GM12878 (cell line): ENCODE data around the gene PHACTR1. TPM values are rescaled to one million over a fixed set of nuclear protein-coding genes. Genes with fewer than 3 reads are reported as not detected.

ENCODE experiments used
- ATAC-seq: fragments of 200-7000 bp; cut with Tn5 transposase; 3 replicates; pipeline ENCODE4 v1.9.1; 2020; ENCODE audit warnings: mild to moderate bottlenecking, moderate library complexity
- BruUV-seq: library from RNA; stranded (reverse); fragments of 400-500 nt; replicated peaks from 2 replicates; lab custom pipeline; 2021; lab: Mats Ljungman, UMichigan
- CTCF ChIA-PET: fragments of 300-600 bp; sonication (Branson Sonifier 250); formaldehyde crosslinking; extraction: SDS; loops from one replicate; lab custom pipeline; 2021; ENCODE audit warnings: inconsistent platforms; lab: Yijun Ruan, JAX
- POLR2A ChIA-PET: fragments of 350-600 bp; formaldehyde crosslinking; extraction: SDS; loops from one replicate; lab custom pipeline; 2021; ENCODE audit warnings: inconsistent platforms; lab: Charles Lee
- RAD21 ChIA-PET: fragments of 300-600 bp; sonication (Branson Sonifier 250); formaldehyde crosslinking; loops from one replicate; lab custom pipeline; 2023; ENCODE audit warnings: antibody characterized with exemption; ENCODE audit not compliant: unreplicated experiment; lab: Charles Lee
- SMC1A ChIA-PET: fragments of 300-600 bp; sonication (Branson Sonifier 250); formaldehyde crosslinking; loops from one replicate; lab custom pipeline; 2023; ENCODE audit not compliant: unreplicated experiment, uncharacterized antibody; lab: Charles Lee
- DNase-seq: peaks from one replicate; pipeline ENCODE4 v3.0.0-alpha.2; 2011; ENCODE audit warnings: low read depth, low spot score
- FAIRE-seq: peaks from 3 replicates; lab custom pipeline; 2011; peaks lifted over from hg19 to GRCh38; lab: Jason Lieb, UNC
- H2AFZ ChIP-seq: 2 replicates; pipeline ENCODE4 v1.6.0; 2011; ENCODE audit warnings: low read depth, low read length, control low read depth; ENCODE audit not compliant: control insufficient read depth
- H3K27ac ChIP-seq: 2 replicates; pipeline ENCODE4 v1.5.1; 2011; ENCODE audit warnings: control low read depth; ENCODE audit not compliant: control insufficient read depth, insufficient read depth
- H3K27me3 ChIP-seq, 2 experiments: replicated peaks in 1 of 2; 2 replicates each; pipeline versions ENCODE4 v1.6.0 to v1.6.1; 2011; ENCODE audit warnings: low read length in 1 of 2; ENCODE audit not compliant: control insufficient read depth in 2 of 2, insufficient read depth in 2 of 2
- H3K36me3 ChIP-seq, 2 experiments: 2 replicates each; pipeline ENCODE4 v1.5.1; 2011; ENCODE audit warnings: low read length in 1 of 2; ENCODE audit not compliant: control insufficient read depth in 2 of 2, insufficient read depth in 2 of 2
- H3K4me1 ChIP-seq: 2 replicates; pipeline ENCODE4 v1.6.1; 2011; ENCODE audit warnings: mild to moderate bottlenecking, low read length, moderate library complexity, mixed read lengths; ENCODE audit not compliant: control insufficient read depth, insufficient read depth
- H3K4me2 ChIP-seq: 2 replicates; pipeline ENCODE4 v1.6.0; 2011; ENCODE audit warnings: control low read depth; ENCODE audit not compliant: control insufficient read depth, insufficient read depth
- H3K4me3 ChIP-seq: fragments of 200-600 bp; sonication (generic); 2 replicates; pipeline ENCODE4 v1.5.1; 2016
- H3K79me2 ChIP-seq: 2 replicates; pipeline ENCODE4 v1.6.0; 2011; ENCODE audit warnings: low read length; ENCODE audit not compliant: control insufficient read depth, insufficient read depth
- H3K9ac ChIP-seq: 2 replicates; pipeline ENCODE4 v1.8.0; 2011; ENCODE audit warnings: low read length, control low read depth, mixed read lengths; ENCODE audit not compliant: control insufficient read depth, insufficient read depth
- H3K9me3 ChIP-seq: replicated peaks from 3 replicates; pipeline ENCODE4 v1.5.1; 2011; ENCODE audit warnings: mild to moderate bottlenecking, low read length; ENCODE audit not compliant: control insufficient read depth, insufficient read depth
- H4K20me1 ChIP-seq: 2 replicates; pipeline ENCODE4 v1.6.0; 2011; ENCODE audit not compliant: control insufficient read depth, insufficient read depth
- BHLHE40 ChIP-seq, 2 experiments: fragments of 450-650 bp in 1 of 2; IDR thresholded peaks; 2 replicates each; pipeline ENCODE4 v1.6.1; 2011 to 2017; ENCODE audit warnings: low read depth in 2 of 2, borderline replicate concordance in 1 of 2, improper control_type of control experiment in 1 of 2, low read length in 1 of 2, mild to moderate bottlenecking in 1 of 2
- HDAC2 ChIP-seq: fragments of 200-600 bp; sonication (generic); IDR thresholded peaks from 2 replicates; pipeline ENCODE4 v1.6.1; 2017
- KDM1A ChIP-seq: fragments of 200-600 bp; sonication (generic); IDR thresholded peaks from 2 replicates; pipeline ENCODE4 v1.6.1; 2016; ENCODE audit warnings: borderline replicate concordance
- KLF5 ChIP-seq: fragments of 450-650 bp; IDR thresholded peaks from 2 replicates; pipeline ENCODE4 v1.6.1; 2014; ENCODE audit warnings: mild to moderate bottlenecking; ENCODE audit not compliant: partially characterized antibody
- MYB ChIP-seq: fragments of 150-350 bp; IDR thresholded peaks from 2 replicates; pipeline ENCODE4 v1.6.1; 2014; ENCODE audit warnings: mild to moderate bottlenecking, low read depth, low read length, borderline replicate concordance
- PML ChIP-seq: IDR thresholded peaks from 2 replicates; pipeline ENCODE4 v1.6.1; 2012; ENCODE audit warnings: low read length, inconsistent platforms
- POLR2A ChIP-seq: IDR thresholded peaks from 2 replicates; pipeline ENCODE4 v1.6.1; 2011; ENCODE audit warnings: low read depth, mild to moderate bottlenecking, low read length
- SKIL ChIP-seq: fragments of 450-650 bp; IDR thresholded peaks from 2 replicates; pipeline ENCODE4 v1.6.1; 2017; ENCODE audit warnings: mild to moderate bottlenecking, low read depth, inconsistent platforms; ENCODE audit not compliant: poor library complexity, severe bottlenecking
- SREBF2 ChIP-seq: IDR thresholded peaks from 2 replicates; pipeline ENCODE4 v1.6.1; 2012; ENCODE audit warnings: mild to moderate bottlenecking, low read length
- ZBTB40 ChIP-seq: fragments of 450-650 bp; IDR thresholded peaks from 2 replicates; pipeline ENCODE4 v1.6.1; 2016; ENCODE audit warnings: mild to moderate bottlenecking, moderate library complexity, borderline replicate concordance
- ZNF207 ChIP-seq: fragments of 450-650 bp; IDR thresholded peaks from 2 replicates; pipeline ENCODE4 v1.6.1; 2014; ENCODE audit warnings: antibody characterized with exemption, mild to moderate bottlenecking, borderline replicate concordance
- ZNF687 ChIP-seq: fragments of 450-650 bp; IDR thresholded peaks from 2 replicates; pipeline ENCODE4 v1.6.1; 2017; ENCODE audit warnings: mild to moderate bottlenecking, moderate library complexity
- in situ Hi-C: fragments of 300-500 bp; cut with MboI; formaldehyde crosslinking; loops from 9 replicates; pipeline ENCODE4 v1.14.3; 2018; ENCODE audit warnings: mixed read lengths
- intact Hi-C: fragments of 100-400 bp; cut with micrococcal nuclease; formaldehyde crosslinking; loops from one replicate; pipeline ENCODE4 v1.14.2; 2022; ENCODE audit not compliant: unreplicated experiment
- polyA plus RNA-seq, 11 experiments: library from polyadenylated mRNA; depleted of rRNA in 4 of 11; unstranded in 6 of 11; stranded (reverse) in 5 of 11; fragments of >200 nt; fragmentation: Nextera tagmentation in 4 of 11; fragmentation: Illumina TruSeq in 1 of 11; extraction: Ambion mirVana in 4 of 11; extraction: Trizol in 1 of 11; gene quantifications; 1 replicate in 1 of 11; 2 replicates in 10 of 11; pipeline versions ENCODE4 v1.2.1 to v1.2.3, GENCODE V29; 2011 to 2016; ENCODE audit warnings: inconsistent platforms in 2 of 11, missing spikeins in 2 of 11, low read depth in 1 of 11
- total RNA-seq, 4 experiments: library from RNA; depleted of rRNA in 3 of 4; stranded (reverse); fragments of >200 nt in 3 of 4; fragmentation: Illumina TruSeq in 1 of 4; extraction: Trizol in 1 of 4; gene quantifications; 2 replicates each; pipeline versions ENCODE4 v1.2.1 to v1.2.3, GENCODE V29; 2013 to 2021
- TF ChIP-seq, protein P1 (sequence below): fragments of 450-650 bp; IDR thresholded peaks from 2 replicates; pipeline ENCODE4 v1.6.1; 2017; ENCODE audit warnings: low read depth, mild to moderate bottlenecking, moderate library complexity

Gene PHACTR1
- total and polyA plus RNA-seq, 10 of the 15 experiments (the other 5 are each of a cell fraction or from before 2014, with no cell fraction given): 34.2 to 94.6 (median 62.3) TPM

DNA sequence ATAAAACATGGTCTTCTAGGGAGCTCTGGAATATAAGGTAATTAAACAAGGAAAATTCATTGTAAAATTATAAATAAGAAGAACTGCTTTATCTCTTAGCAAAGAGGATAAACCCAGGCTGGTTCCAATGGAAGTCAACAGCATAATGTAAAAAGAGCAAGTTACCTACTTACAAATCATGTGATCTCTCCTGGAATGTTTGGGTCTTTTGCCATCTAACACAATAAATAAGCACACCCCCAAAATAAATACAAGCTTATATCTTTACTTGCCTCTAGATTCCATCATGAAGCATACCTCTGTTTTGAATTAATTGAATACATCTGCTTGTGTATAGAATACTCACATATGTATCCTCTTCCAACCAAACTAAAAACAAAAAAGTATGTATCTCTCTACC lies 2.5 kb upstream of the PHACTR1 start:
- ChIA-PET CTCF (no interaction called here), POLR2A (no interaction called here), SMC1A (no interaction called here), RAD21 (no interaction called here)
- ATAC-seq (no peak), FAIRE-seq (no peak), DNase-seq (no peak)
- Histone ChIP-seq H3K79me2 (no peaks in the 10 kb centered on the region), H3K27me3 (no peaks in the 10 kb centered on the region; a peak in 1 of 4 replicates), H3K4me3 (no peak overlapping the region), H4K20me1 (no peaks in the 10 kb centered on the region), H3K4me2 (no peak overlapping the region), H3K27ac (no peak overlapping the region), H2AFZ (no peak overlapping the region), H3K9me3 (no peaks in the 10 kb centered on the region), H3K36me3 (no peaks in the 10 kb centered on the region), H3K4me1 (no peaks in the 10 kb centered on the region), H3K9ac (no peak overlapping the region)
- in situ Hi-C loops: no loop called here
- intact Hi-C loops: no loop called here
- no TSS peak for BruUV-seq
- TF ChIP-seq BHLHE40 (IDR thresholded peaks at IDR 0.05; ENCODE audit: borderline replicate concordance in 1 of 2, low read depth in 2 of 2, low read length in 1 of 2): no peak
- no peak for TF ChIP-seq KDM1A
- TF ChIP-seq PML: no peak
- TF ChIP-seq POLR2A: no peak
- TF ChIP-seq ZBTB40: no peak
- TF ChIP-seq KLF5: no peak
- TF ChIP-seq, protein P1, sequence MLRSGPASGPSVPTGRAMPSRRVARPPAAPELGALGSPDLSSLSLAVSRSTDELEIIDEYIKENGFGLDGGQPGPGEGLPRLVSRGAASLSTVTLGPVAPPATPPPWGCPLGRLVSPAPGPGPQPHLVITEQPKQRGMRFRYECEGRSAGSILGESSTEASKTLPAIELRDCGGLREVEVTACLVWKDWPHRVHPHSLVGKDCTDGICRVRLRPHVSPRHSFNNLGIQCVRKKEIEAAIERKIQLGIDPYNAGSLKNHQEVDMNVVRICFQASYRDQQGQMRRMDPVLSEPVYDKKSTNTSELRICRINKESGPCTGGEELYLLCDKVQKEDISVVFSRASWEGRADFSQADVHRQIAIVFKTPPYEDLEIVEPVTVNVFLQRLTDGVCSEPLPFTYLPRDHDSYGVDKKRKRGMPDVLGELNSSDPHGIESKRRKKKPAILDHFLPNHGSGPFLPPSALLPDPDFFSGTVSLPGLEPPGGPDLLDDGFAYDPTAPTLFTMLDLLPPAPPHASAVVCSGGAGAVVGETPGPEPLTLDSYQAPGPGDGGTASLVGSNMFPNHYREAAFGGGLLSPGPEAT: no peak
- no peak for TF ChIP-seq ZNF687
- TF ChIP-seq ZNF207: no peak
- TF ChIP-seq SKIL: no peak
- no peak for TF ChIP-seq SREBF2
- no peak for TF ChIP-seq MYB
- no peak for TF ChIP-seq HDAC2
